Thyroid gland (tissue), 4 donors: ENCODE data around the gene WDTC1. TPM values are rescaled to one million over a fixed set of nuclear protein-coding genes. Genes with fewer than 3 reads are reported as not detected.
A peak's percentile ranks its signal among the peaks of the same experiment; 100 is the strongest.
"Not testable (repeated sequence)": the region's sequence is repeated elsewhere in the genome, so short reads cannot be mapped to it uniquely, and the experiment has no call there.

ENCODE experiments used
- DNase-seq, 2 donors: peaks; one replicate each; pipeline ENCODE4 v3.0.0-alpha.2; 2019
- H3K27ac ChIP-seq, 3 donors: fragments of 200-600 bp; sonication (generic); 1 replicate in 2 of 3; 2 replicates in 1 of 3; pipeline ENCODE4 v1.5.1; 2016 to 2019; ENCODE audit warnings: mild to moderate bottlenecking in 1 of 3, moderate library complexity in 1 of 3
- H3K27me3 ChIP-seq: fragments of 200-600 bp; sonication (generic); one replicate; pipeline ENCODE4 v1.5.1; 2019
- H3K36me3 ChIP-seq, 2 donors: fragments of 200-600 bp; sonication (generic); one replicate each; pipeline ENCODE4 v1.5.1; 2016 to 2019
- H3K4me1 ChIP-seq, 2 donors: fragments of 200-600 bp; sonication (generic); one replicate each; pipeline ENCODE4 v1.5.1; 2017 to 2019
- H3K4me3 ChIP-seq, 3 donors: fragments of 200-600 bp; sonication (generic); replicated peaks in 1 of 3; 1 replicate in 2 of 3; 2 replicates in 1 of 3; pipeline ENCODE4 v1.5.1; 2016; ENCODE audit warnings: mild to moderate bottlenecking in 1 of 3
- H3K9me3 ChIP-seq: fragments of 200-600 bp; sonication (generic); one replicate; pipeline ENCODE4 v1.5.1; 2017
- CTCF ChIP-seq, 6 experiments: fragments of 200-600 bp in 3 of 6; fragments of 450-650 bp in 3 of 6; sonication (generic) in 3 of 6; IDR thresholded peaks; one replicate each; pipeline ENCODE4 v1.5.1; 2016 to 2019; ENCODE audit warnings: antibody characterized with exemption in 6 of 6, mild to moderate bottlenecking in 2 of 6, inconsistent platforms in 1 of 6, moderate library complexity in 1 of 6
- POLR2A ChIP-seq, 2 donors: fragments of 450-650 bp; IDR thresholded peaks; one replicate each; pipeline ENCODE4 v1.6.1; 2017; ENCODE audit warnings: antibody characterized with exemption in 2 of 2, mild to moderate bottlenecking in 2 of 2, moderate library complexity in 1 of 2
- WGBS, 2 donors: methylation state at CpG; one replicate each; pipeline ENCODE4 v1.1.5; 2017; 5-methylcytosine and 5-hydroxymethylcytosine counted together
- intact Hi-C: fragments of 100-400 bp; cut with DNase I; formaldehyde crosslinking; loops from one replicate; pipeline ENCODE4 v1.15.1; 2023
- total RNA-seq, 4 donors: library from RNA; depleted of rRNA; stranded (reverse); fragments of >200 nt; gene quantifications; one replicate each; pipeline ENCODE4 v1.2.3, GENCODE V29; 2016

WDTC1 gene
- total RNA-seq, 4 donors from 2014 or later: 46.1 to 66.6 (median 48.1) TPM

GRCh38 chr1:27269276-27269675, 34.8 kb downstream of the WDTC1 start:
- Histone ChIP-seq H3K9me3 (no peaks in the 10 kb centered on the region), H3K4me1 (no peaks in the 10 kb centered on the region), H3K27me3 (no peaks in the 10 kb centered on the region), H3K27ac (no peak overlapping the region), H3K36me3 (peaks cover 0 to 4% of the 10 kb centered on the region in 2 donors), H3K4me3 (no peak overlapping the region)
- no peak for DNase-seq
- no peak for TF ChIP-seq CTCF (IDR thresholded peaks at IDR 0.05)
- TF ChIP-seq POLR2A (IDR thresholded peaks at IDR 0.05): no peak
- intact Hi-C loops: no loop called here
- 72 to 83% methylated on average over 4 of the region's 4 CpGs for WGBS, 2 donors

GRCh38 chr1:27274204-27274603, 39.8 kb downstream of the WDTC1 start:
- Histone ChIP-seq H3K4me1 (no peaks in the 10 kb centered on the region), H3K27ac (no peak overlapping the region), H3K9me3 (no peaks in the 10 kb centered on the region), H3K36me3 (no peaks in the 10 kb centered on the region), H3K4me3 (no peak overlapping the region), H3K27me3 (no peaks in the 10 kb centered on the region)
- intact Hi-C loops: no loop called here
- 94 to 100% methylated on average over 1 of the region's 1 CpG for WGBS, 2 donors
- DNase-seq: no peak
- TF ChIP-seq POLR2A (IDR thresholded peaks at IDR 0.05) (no peak), CTCF (IDR thresholded peaks at IDR 0.05) (no peak)

GRCh38 chr1:27275696-27276095, 41.3 kb downstream of the WDTC1 start:
- H3K27me3 ChIP-seq: no peaks in the 10 kb centered on the region
- H3K36me3 ChIP-seq: no peaks in the 10 kb centered on the region
- H3K9me3 ChIP-seq: no peaks in the 10 kb centered on the region
- no peak for TF ChIP-seq CTCF (IDR thresholded peaks at IDR 0.05)
- no peak for TF ChIP-seq POLR2A (IDR thresholded peaks at IDR 0.05)
- no peak overlapping the region for H3K27ac ChIP-seq
- intact Hi-C loops: no loop called here
- H3K4me3 ChIP-seq: no peak overlapping the region
- no peaks in the 10 kb centered on the region for H3K4me1 ChIP-seq
- DNase-seq: no peak
- 62 to 63% methylated on average over 3 of the region's 3 CpGs for WGBS, 2 donors

- H3K9me3 ChIP-seq: no peaks in the 10 kb centered on the region
- no peak overlapping the region for H3K4me3 ChIP-seq
- no peaks in the 10 kb centered on the region for H3K4me1 ChIP-seq
- peak; percentile 81 to 86 for DNase-seq
- intact Hi-C loops: loop anchor here (2.0 to 5.0 kb wide), 2 partner anchors 82 to 182 kb away; no protein-coding TSS in a partner anchor
- no peak overlapping the region for H3K27ac ChIP-seq
- TF ChIP-seq CTCF (IDR thresholded peaks at IDR 0.05): peak; percentile 63 to 77 (median 68)
- TF ChIP-seq POLR2A (IDR thresholded peaks at IDR 0.05): no peak
- no peaks in the 10 kb centered on the region for H3K27me3 ChIP-seq
- 51 to 55% methylated on average over 11 of the region's 11 CpGs for WGBS, 2 donors
- peaks cover 7 to 11% of the 10 kb centered on the region in 2 donors for H3K36me3 ChIP-seq
Observed at GRCh38 chr1:27284425-27285273, 50.2 kb downstream of the WDTC1 start.

GRCh38 chr1:27285274-27285660, 50.8 kb downstream of the WDTC1 start:
- Histone ChIP-seq H3K4me3 (no peak overlapping the region), H3K27ac (no peak overlapping the region), H3K36me3 (peaks cover 7 to 11% of the 10 kb centered on the region in 2 donors), H3K4me1 (no peaks in the 10 kb centered on the region), H3K9me3 (no peaks in the 10 kb centered on the region), H3K27me3 (no peaks in the 10 kb centered on the region)
- 85 to 90% methylated on average over 2 of the region's 2 CpGs for WGBS, 2 donors
- TF ChIP-seq POLR2A (IDR thresholded peaks at IDR 0.05) (no peak), CTCF (IDR thresholded peaks at IDR 0.05) (no peak)
- intact Hi-C loops: loop anchor here (2.0 kb wide), 1 partner anchor 182 kb away; no protein-coding TSS in a partner anchor
- peak in 1 of 2 donors; percentile 22 for DNase-seq

GRCh38 chr1:27285821-27286220, 51.4 kb downstream of the WDTC1 start:
- not testable (repeated sequence) for H3K9me3 ChIP-seq, H3K27me3 ChIP-seq, H3K27ac ChIP-seq, DNase-seq, H3K4me1 ChIP-seq, H3K4me3 ChIP-seq
- WGBS, 2 donors: 92 to 93% methylated on average over 7 of the region's 7 CpGs
- peaks cover 7 to 11% of the 10 kb centered on the region in 2 donors for H3K36me3 ChIP-seq
- intact Hi-C loops: loop anchor here (2.0 kb wide), 1 partner anchor 183 kb away; no protein-coding TSS in a partner anchor

GRCh38 chr1:27289125-27289524, 54.7 kb downstream of the WDTC1 start:
- H3K9me3 ChIP-seq, H3K4me3 ChIP-seq, intact Hi-C loops, H3K4me1 ChIP-seq, H3K27ac ChIP-seq, DNase-seq, H3K27me3 ChIP-seq: not testable (repeated sequence)
- 100% methylated on average over 2 of the region's 29 CpGs; no CpG with 5 or more reads in 1 of the 2 donors for WGBS, 2 donors
- peaks cover 18 to 23% of the 10 kb centered on the region in 2 donors for H3K36me3 ChIP-seq
